ENCODE measurements around the gene MGMT. TPM values are rescaled to one million over a fixed set of nuclear protein-coding genes. Genes with fewer than 3 reads are reported as not detected.

Gene MGMT
- total and polyA plus RNA-seq, 2 donors (not counting 3 experiments of a cell fraction or from before 2014, with no cell fraction given), result 15.0 to 15.2 TPM

GRCh38 chr10:129599160-129599559, 132.1 kb downstream of the MGMT start:
- ChIA-PET POLR2A (no interaction called here), CTCF (no interaction called here)
- dilution Hi-C loops (cut with MboI; ENCODE audit: extremely low pct_ligation_motif_present, low sequenced_read_pairs), result no loop called here
- H3K4me1 ChIP-seq (ENCODE audit: control insufficient read depth, extremely low read depth, insufficient read depth, low read length), result no peaks in the 10 kb centered on the region
- H3K9ac ChIP-seq (replicated peaks; ENCODE audit: extremely low read depth, insufficient read depth, low read length), result no peak overlapping the region
- H3K27ac ChIP-seq (ENCODE audit: insufficient read depth, low read depth, low read length), result no peak overlapping the region
- H4K20me1 ChIP-seq (replicated peaks; ENCODE audit: control insufficient read depth, extremely low read depth, insufficient read depth, low read length), result no peaks in the 10 kb centered on the region
- FAIRE-seq (no peak), DNase-seq (ENCODE audit: low read depth, low spot score) (no peak)
- intact Hi-C loops (cut with micrococcal nuclease), result no loop called here
- BruUV-seq (replicated peaks), result no TSS peak
- no peaks in the 10 kb centered on the region for H3K9me3 ChIP-seq (replicated peaks; ENCODE audit: control insufficient read depth, insufficient read depth, low read length)
- H3K27me3 ChIP-seq (ENCODE audit: control insufficient read depth in 2 of 2, insufficient read depth in 2 of 2, low read length in 2 of 2), result no peaks in the 10 kb centered on the region
- H3K79me2 ChIP-seq (ENCODE audit: control insufficient read depth, insufficient read depth, low read length), result no peaks in the 10 kb centered on the region
- no peaks in the 10 kb centered on the region for H3K9me1 ChIP-seq (replicated peaks; ENCODE audit: control insufficient read depth, extremely low read depth, insufficient read depth, low read length)
- no peaks in the 10 kb centered on the region for H3K36me3 ChIP-seq (ENCODE audit: control insufficient read depth in 2 of 2, extremely low read depth in 1 of 2, insufficient read depth in 2 of 2, low read length in 2 of 2)
- no peak overlapping the region for H3K4me3 ChIP-seq (replicated peaks in 1 of 3; ENCODE audit: insufficient read depth in 1 of 3, low read depth in 1 of 3, low read length in 3 of 3)
- H2AFZ ChIP-seq (ENCODE audit: low read depth, low read length), result no peak overlapping the region
- TF ChIP-seq EZH2 (IDR thresholded peaks at IDR 0.05; ENCODE audit: borderline replicate concordance, low read depth, low read length, severe bottlenecking) (no peak), MAX (IDR thresholded peaks at IDR 0.05; ENCODE audit: insufficient read depth, insufficient read length) (no peak), GATA2 (IDR thresholded peaks at IDR 0.05; ENCODE audit: insufficient read depth, insufficient read length, low read depth, low read length) (no peak), POLR2AphosphoS5 (IDR thresholded peaks at IDR 0.05; ENCODE audit: insufficient read depth, low read depth, low read length) (no peak), JUN (IDR thresholded peaks at IDR 0.05; ENCODE audit: borderline replicate concordance, insufficient read depth, insufficient read length, low read depth) (no peak), MYC (IDR thresholded peaks at IDR 0.05; ENCODE audit: low read depth, low read length) (no peak), CTCF (IDR thresholded peaks at IDR 0.05; ENCODE audit: extremely low read depth in 1 of 2, insufficient read depth in 1 of 2, low read depth in 1 of 2, low read length in 2 of 2) (no peak)
- H3K4me2 ChIP-seq (ENCODE audit: insufficient read depth, low read length), result no peak overlapping the region
